Measurements from ENCODE around the gene CCDC88C.
A peak's percentile ranks its signal among the peaks of the same experiment; 100 is the strongest.

Gene CCDC88C

GRCh38 chr14:91380123-91380522, 37.5 kb downstream of the CCDC88C start:
- no peak for DNase-seq
- ChIA-PET CTCF (interaction anchor here (0.6 to 6.7 kb wide), 4 partner anchors 12 to 56 kb away, joined by 3 to 23 read pairs (median 10); no protein-coding TSS in a partner anchor), POLR2A (interaction anchor here (0.6 kb wide), 1 partner anchor 60 kb away, joined by 4 read pairs; no protein-coding TSS in a partner anchor)
- no peaks in the 10 kb centered on the region for H3K27me3 ChIP-seq (replicated peaks in 2 of 5; ENCODE audit: control insufficient read depth in 4 of 5, insufficient read depth in 5 of 5, low read length in 4 of 5)
- H3K27ac ChIP-seq (ENCODE audit: insufficient read depth in 1 of 2, low read depth in 1 of 2, low read length in 2 of 2, poor library complexity in 1 of 2, severe bottlenecking in 2 of 2) = no peak overlapping the region
- H3K4me3 ChIP-seq (ENCODE audit: control insufficient read depth in 1 of 7, extremely low read depth in 1 of 7, insufficient read depth in 4 of 7, low read depth in 2 of 7, low read length in 6 of 7) = no peak overlapping the region
- H3K9me3 ChIP-seq (ENCODE audit: control extremely low read depth in 1 of 5, control insufficient read depth in 4 of 5, insufficient read depth in 2 of 5, low read depth in 1 of 5, low read length in 4 of 5) = no peaks in the 10 kb centered on the region
- H3K4me1 ChIP-seq (ENCODE audit: control extremely low read depth in 1 of 4, control insufficient read depth in 4 of 4, insufficient read depth in 4 of 4, low read length in 3 of 4) = peaks cover 9 to 62% (median 57%) of the 10 kb centered on the region in 4 experiments
- peaks cover 0 to 2% (median 0%) of the 10 kb centered on the region in 4 experiments for H3K36me3 ChIP-seq (ENCODE audit: control insufficient read depth in 4 of 4, insufficient read depth in 4 of 4, low read length in 3 of 4)
- 100% methylated on average over 2 of the region's 5 CpGs for WGBS (ENCODE audit: insufficient coverage)

GRCh38 chr14:91379579-91379932, 38.1 kb downstream of the CCDC88C start:
- no peaks in the 10 kb centered on the region for H3K27me3 ChIP-seq (replicated peaks in 2 of 5; ENCODE audit: control insufficient read depth in 4 of 5, insufficient read depth in 5 of 5, low read length in 4 of 5)
- H3K4me1 ChIP-seq (ENCODE audit: control extremely low read depth in 1 of 4, control insufficient read depth in 4 of 4, insufficient read depth in 4 of 4, low read length in 3 of 4) = peaks cover 9 to 68% (median 62%) of the 10 kb centered on the region in 4 experiments
- H3K36me3 ChIP-seq (ENCODE audit: control insufficient read depth in 4 of 4, insufficient read depth in 4 of 4, low read length in 3 of 4) = peaks cover 0 to 2% (median 0%) of the 10 kb centered on the region in 4 experiments
- ChIA-PET CTCF (interaction anchor here (0.6 to 6.7 kb wide), 6 partner anchors 8 to 56 kb away, joined by 3 to 23 read pairs (median 8); no protein-coding TSS in a partner anchor), POLR2A (no interaction called here)
- no peak for DNase-seq
- H3K9me3 ChIP-seq (ENCODE audit: control extremely low read depth in 1 of 5, control insufficient read depth in 4 of 5, insufficient read depth in 2 of 5, low read depth in 1 of 5, low read length in 4 of 5) = no peaks in the 10 kb centered on the region
- WGBS (ENCODE audit: insufficient coverage) = 96% methylated on average over 13 of the region's 13 CpGs
- no peak overlapping the region for H3K4me3 ChIP-seq (ENCODE audit: control insufficient read depth in 1 of 7, extremely low read depth in 1 of 7, insufficient read depth in 4 of 7, low read depth in 2 of 7, low read length in 6 of 7)
- no peak overlapping the region for H3K27ac ChIP-seq (ENCODE audit: insufficient read depth in 1 of 2, low read depth in 1 of 2, low read length in 2 of 2, poor library complexity in 1 of 2, severe bottlenecking in 2 of 2)

- CTCF ChIA-PET = interaction anchor here (0.7 to 6.7 kb wide), 9 partner anchors 9 to 55 kb away, joined by 3 to 27 read pairs (median 6); no protein-coding TSS in a partner anchor
- H3K4me1 ChIP-seq (ENCODE audit: control extremely low read depth in 1 of 4, control insufficient read depth in 4 of 4, insufficient read depth in 4 of 4, low read length in 3 of 4) = peaks cover 13 to 73% (median 67%) of the 10 kb centered on the region in 4 experiments
- peaks cover 0 to 2% (median 0%) of the 10 kb centered on the region in 4 experiments for H3K36me3 ChIP-seq (ENCODE audit: control insufficient read depth in 4 of 4, insufficient read depth in 4 of 4, low read length in 3 of 4)
- WGBS (ENCODE audit: insufficient coverage) = 89% methylated on average over 10 of the region's 11 CpGs
- POLR2A ChIA-PET = interaction anchor here (1.5 kb wide), 1 partner anchor 24 kb away, joined by 3 read pairs; no protein-coding TSS in a partner anchor
- no peaks in the 10 kb centered on the region for H3K9me3 ChIP-seq (ENCODE audit: control extremely low read depth in 1 of 5, control insufficient read depth in 4 of 5, insufficient read depth in 2 of 5, low read depth in 1 of 5, low read length in 4 of 5)
- no peaks in the 10 kb centered on the region for H3K27me3 ChIP-seq (replicated peaks in 2 of 5; ENCODE audit: control insufficient read depth in 4 of 5, insufficient read depth in 5 of 5, low read length in 4 of 5)
- H3K27ac ChIP-seq (ENCODE audit: insufficient read depth in 1 of 2, low read depth in 1 of 2, low read length in 2 of 2, poor library complexity in 1 of 2, severe bottlenecking in 2 of 2) = no peak overlapping the region
- no peak overlapping the region for H3K4me3 ChIP-seq (ENCODE audit: control insufficient read depth in 1 of 7, extremely low read depth in 1 of 7, insufficient read depth in 4 of 7, low read depth in 2 of 7, low read length in 6 of 7)
- no peak for DNase-seq
These were observed 38.6 kb downstream of the CCDC88C start for GRCh38 chr14:91378930-91379578.

- Histone ChIP-seq H3K27me3 (replicated peaks in 2 of 5; ENCODE audit: control insufficient read depth in 4 of 5, insufficient read depth in 5 of 5, low read length in 4 of 5) (no peaks in the 10 kb centered on the region), H3K27ac (ENCODE audit: insufficient read depth in 1 of 2, low read depth in 1 of 2, low read length in 2 of 2, poor library complexity in 1 of 2, severe bottlenecking in 2 of 2) (no peak overlapping the region), H3K4me1 (ENCODE audit: control extremely low read depth in 1 of 4, control insufficient read depth in 4 of 4, insufficient read depth in 4 of 4, low read length in 3 of 4) (peaks cover 18 to 84% (median 77%) of the 10 kb centered on the region in 4 experiments), H3K9me3 (ENCODE audit: control extremely low read depth in 1 of 5, control insufficient read depth in 4 of 5, insufficient read depth in 2 of 5, low read depth in 1 of 5, low read length in 4 of 5) (no peaks in the 10 kb centered on the region), H3K36me3 (ENCODE audit: control insufficient read depth in 4 of 4, insufficient read depth in 4 of 4, low read length in 3 of 4) (peaks cover 0 to 2% (median 0%) of the 10 kb centered on the region in 4 experiments), H3K4me3 (ENCODE audit: control insufficient read depth in 1 of 7, extremely low read depth in 1 of 7, insufficient read depth in 4 of 7, low read depth in 2 of 7, low read length in 6 of 7) (peak overlapping the region in 1 of 7 experiments; percentile 2)
- 32% methylated on average over 9 of the region's 15 CpGs for WGBS (ENCODE audit: insufficient coverage)
- ChIA-PET CTCF (interaction anchor here (0.9 to 6.7 kb wide), 13 partner anchors 8 to 54 kb away, joined by 3 to 27 read pairs (median 4); no protein-coding TSS in a partner anchor), POLR2A (interaction anchor here (0.8 to 1.5 kb wide), 2 partner anchors 25 to 40 kb away, joined by 3 read pairs; no protein-coding TSS in a partner anchor)
- DNase-seq = peak in 2 of 3 donors; percentile 70 to 81
These were observed 39.6 kb downstream of the CCDC88C start for GRCh38 chr14:91377700-91378652.

GRCh38 chr14:91376547-91377477, 40.8 kb downstream of the CCDC88C start:
- ChIA-PET CTCF (interaction anchor here (0.8 to 6.7 kb wide), 12 partner anchors 9 to 50 kb away, joined by 3 to 27 read pairs (median 4); no protein-coding TSS in a partner anchor), POLR2A (no interaction called here)
- DNase-seq = no peak
- no peaks in the 10 kb centered on the region for H3K27me3 ChIP-seq (replicated peaks in 2 of 5; ENCODE audit: control insufficient read depth in 4 of 5, insufficient read depth in 5 of 5, low read length in 4 of 5)
- peaks cover 0 to 2% (median 0%) of the 10 kb centered on the region in 4 experiments for H3K36me3 ChIP-seq (ENCODE audit: control insufficient read depth in 4 of 4, insufficient read depth in 4 of 4, low read length in 3 of 4)
- H3K27ac ChIP-seq (ENCODE audit: insufficient read depth in 1 of 2, low read depth in 1 of 2, low read length in 2 of 2, poor library complexity in 1 of 2, severe bottlenecking in 2 of 2) = no peak overlapping the region
- no peak overlapping the region for H3K4me3 ChIP-seq (ENCODE audit: control insufficient read depth in 1 of 7, extremely low read depth in 1 of 7, insufficient read depth in 4 of 7, low read depth in 2 of 7, low read length in 6 of 7)
- 93% methylated on average over 26 of the region's 28 CpGs for WGBS (ENCODE audit: insufficient coverage)
- H3K4me1 ChIP-seq (ENCODE audit: control extremely low read depth in 1 of 4, control insufficient read depth in 4 of 4, insufficient read depth in 4 of 4, low read length in 3 of 4) = peaks cover 20 to 94% (median 87%) of the 10 kb centered on the region in 4 experiments
- no peaks in the 10 kb centered on the region for H3K9me3 ChIP-seq (ENCODE audit: control extremely low read depth in 1 of 5, control insufficient read depth in 4 of 5, insufficient read depth in 2 of 5, low read depth in 1 of 5, low read length in 4 of 5)

Measured in common myeloid progenitor, CD34-positive (primary cell).